Stimulated activated CD4-positive, alpha-beta T cell treated with anti-CD3 and anti-CD28 coated beads, Interleukin-1b, Interleukin-23, amount 100 ng/mL, for 24 hours (primary cell): ENCODE measurements around the gene RIBC2.
"Not testable (repeated sequence)": the region's sequence is repeated elsewhere in the genome, so short reads cannot be mapped to it uniquely, and the experiment has no call there.

Source experiments
- DNase-seq, 4 experiments: peaks; one replicate each; pipeline ENCODE4 v3.0.0-alpha.2; 2020; ENCODE audit warnings: low read depth in 4 of 4, low spot score in 1 of 4

The RIBC2 gene

DNA sequence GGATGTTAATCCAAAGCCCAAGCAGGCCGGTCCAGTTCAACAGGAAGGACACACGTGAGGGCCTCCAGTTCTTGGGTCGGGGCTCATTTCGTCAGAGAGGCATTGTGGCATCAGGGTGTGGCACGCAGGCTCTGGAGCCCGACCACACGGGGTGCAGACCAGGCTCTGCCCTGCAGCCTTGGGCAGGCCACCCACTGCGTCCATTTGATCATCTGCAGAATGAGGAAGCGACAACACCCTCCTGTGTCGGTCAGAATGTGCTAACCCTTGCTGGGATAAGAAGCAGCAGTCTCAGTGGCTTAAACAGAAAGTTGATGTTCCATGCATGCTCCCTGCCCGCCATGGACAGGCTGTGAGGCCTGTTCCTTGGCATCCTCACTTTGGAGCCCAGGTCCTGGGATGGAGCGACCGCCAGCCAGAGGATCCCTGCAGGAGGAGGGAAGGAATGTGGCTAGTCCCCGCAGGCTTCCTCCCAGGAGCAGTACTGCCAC lies 10.8 kb downstream of the RIBC2 start:
- no peak for DNase-seq

DNA sequence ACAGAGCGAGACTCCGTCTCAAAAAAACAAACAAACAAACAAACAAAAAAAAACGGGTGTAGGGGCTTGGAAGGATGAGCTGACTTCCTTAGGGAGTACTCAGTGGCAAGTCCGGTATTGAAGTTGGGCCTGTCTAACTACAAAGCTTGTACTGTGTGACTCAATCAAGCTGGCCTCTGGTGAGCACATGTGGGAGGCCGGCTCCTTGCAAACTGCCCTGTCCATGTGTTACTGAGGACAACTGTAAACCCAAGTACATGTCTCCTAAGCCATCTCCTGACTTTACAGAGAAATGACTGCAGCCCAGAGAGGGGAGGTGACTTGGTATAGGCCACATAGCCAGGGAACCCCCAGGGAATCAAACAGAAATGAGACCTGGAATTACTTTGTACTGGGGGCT lies 11.6 kb downstream of the RIBC2 start:
- no peak for DNase-seq

DNA sequence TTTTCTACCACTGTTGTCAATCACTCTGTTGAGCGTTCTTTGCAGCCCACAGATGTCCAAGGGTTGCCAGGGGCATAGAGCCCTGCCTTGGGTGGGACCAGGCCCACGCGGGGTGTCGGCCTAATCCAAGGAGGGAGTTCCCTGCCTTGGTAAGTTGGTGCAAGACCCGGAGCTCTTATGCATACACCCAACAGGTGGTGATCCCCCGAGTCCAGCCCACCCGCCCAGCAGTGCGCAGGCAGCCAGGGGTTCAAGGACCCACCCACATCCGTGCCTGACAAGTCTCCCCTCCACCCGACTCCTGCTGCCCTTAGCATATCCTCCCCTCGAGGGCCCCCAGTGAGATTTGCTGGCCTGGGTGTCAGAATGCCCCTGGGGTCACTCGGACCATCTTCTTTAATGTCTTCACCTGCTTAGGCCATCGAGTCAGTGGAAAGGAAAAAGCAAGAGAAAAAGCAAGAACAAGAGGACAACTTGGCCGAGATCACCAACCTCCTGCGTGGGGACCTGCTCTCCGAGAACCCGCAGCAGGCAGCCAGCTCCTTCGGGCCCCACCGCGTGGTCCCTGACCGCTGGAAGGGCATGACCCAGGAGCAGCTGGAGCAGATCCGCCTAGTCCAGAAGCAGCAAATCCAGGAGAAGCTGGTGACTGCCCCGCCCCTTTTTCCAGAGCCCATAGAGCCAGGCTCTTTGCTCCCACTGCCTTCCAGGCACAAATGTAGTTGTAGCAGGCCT lies 12.2 kb downstream of the RIBC2 start:
- DNase-seq, result no peak

DNA sequence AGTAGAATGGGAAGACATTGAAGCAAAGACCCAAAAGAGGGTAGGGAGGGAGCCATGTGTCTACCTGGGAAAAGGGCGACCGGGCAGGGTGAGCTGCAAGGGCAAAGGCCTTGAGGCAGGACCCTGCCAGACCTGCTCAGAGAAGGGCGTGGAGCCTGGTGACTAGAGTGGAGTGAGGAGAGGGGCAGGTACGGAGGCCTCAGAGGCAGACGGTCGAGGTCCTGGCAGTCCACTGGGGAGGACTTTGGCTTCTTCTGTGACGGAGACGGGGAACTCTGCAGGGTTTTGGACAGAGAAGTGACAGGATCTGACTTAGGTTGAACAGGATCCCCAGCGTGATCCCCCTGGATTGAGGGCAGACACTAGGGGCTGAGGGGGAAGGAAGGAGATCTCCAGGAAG lies 12.9 kb downstream of the RIBC2 start:
- no peak for DNase-seq

DNA sequence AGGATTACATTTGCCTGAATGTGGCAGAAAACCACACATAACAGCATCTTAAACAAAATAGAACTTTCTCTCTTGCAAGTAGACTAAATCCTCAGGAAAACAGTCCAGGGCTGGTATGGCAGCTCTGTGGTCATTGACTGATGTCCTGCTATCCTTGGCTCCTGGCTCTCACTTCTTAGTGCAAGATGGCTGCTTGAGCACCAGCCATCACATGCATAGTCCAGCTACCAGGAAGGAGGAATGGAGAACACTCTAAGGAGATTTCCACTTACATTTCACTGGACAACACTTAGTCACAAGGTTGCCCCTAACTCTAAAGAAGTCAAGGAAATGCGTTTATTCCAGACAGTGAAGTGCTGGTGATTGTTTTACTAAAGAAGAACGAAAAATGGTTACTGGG lies 13.6 kb downstream of the RIBC2 start:
- DNase-seq, result no peak

DNA sequence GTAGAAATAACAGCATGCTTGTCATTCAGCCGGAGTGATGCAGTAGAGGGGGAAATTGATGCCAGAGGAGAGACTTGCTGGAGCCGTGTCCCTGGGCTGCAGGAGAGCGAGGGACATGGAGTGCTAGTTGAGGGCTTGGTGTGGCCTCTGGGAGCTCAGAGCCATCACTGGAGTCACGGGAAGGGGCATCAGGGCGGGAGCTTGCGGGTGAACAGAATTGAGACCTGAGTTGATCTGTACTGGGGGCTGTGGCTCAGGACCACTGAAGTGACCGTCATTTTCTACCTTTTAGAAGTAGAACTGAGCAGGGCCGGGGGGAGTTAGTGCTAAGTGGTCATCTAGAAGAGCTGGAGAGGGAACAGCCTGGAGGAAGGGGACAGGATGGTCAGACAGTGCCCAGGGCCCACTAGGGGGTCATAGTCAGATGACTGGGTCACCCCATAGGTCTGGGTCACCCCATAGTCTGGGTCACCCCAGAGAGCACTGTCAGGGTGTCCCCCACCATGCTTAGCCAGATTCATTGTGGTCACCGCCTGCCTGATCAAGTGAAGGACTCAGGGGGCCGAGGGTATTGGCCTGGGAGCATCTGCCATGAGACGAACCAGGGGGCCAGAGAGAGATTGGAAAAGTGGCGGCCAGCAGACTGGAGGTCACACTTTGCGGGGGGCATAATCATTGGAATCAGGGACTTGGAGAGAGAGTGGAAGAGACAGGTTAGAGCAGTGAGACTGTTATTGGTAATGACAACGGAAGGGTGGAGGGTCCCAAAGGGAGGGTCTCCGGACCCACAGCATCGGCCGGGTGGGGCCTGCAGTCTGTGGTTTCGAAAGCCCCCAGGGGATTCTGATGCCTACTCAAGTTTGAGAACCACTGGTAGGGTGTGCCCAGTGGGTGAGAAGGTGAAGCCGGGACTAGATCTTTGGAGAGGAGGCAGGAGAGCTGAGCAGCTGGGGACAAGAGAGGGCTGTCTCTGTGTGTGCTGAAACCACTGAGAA lies 15.2 kb downstream of the RIBC2 start:
- DNase-seq, result no peak

DNA sequence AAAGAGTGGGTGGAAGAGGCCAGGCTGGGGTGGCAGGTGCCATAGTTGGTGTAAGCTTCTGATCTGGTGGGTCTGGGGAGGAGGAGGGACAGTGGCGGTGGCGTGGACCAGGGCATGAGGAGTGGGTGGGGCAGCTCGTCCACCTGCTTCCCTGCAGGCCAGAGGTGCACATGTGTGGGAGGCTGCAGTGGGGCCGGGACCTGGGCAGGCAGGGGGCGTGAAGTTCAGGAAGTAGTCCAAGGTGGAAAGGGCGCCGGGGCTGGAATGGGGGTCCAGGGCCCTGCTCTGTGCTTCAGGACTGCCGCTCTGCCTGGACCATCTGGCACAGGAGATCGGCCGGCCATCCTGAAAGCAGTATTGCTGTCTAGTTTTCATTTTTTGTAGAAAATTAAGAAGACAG lies 15.9 kb downstream of the RIBC2 start:
- no peak for DNase-seq

DNA sequence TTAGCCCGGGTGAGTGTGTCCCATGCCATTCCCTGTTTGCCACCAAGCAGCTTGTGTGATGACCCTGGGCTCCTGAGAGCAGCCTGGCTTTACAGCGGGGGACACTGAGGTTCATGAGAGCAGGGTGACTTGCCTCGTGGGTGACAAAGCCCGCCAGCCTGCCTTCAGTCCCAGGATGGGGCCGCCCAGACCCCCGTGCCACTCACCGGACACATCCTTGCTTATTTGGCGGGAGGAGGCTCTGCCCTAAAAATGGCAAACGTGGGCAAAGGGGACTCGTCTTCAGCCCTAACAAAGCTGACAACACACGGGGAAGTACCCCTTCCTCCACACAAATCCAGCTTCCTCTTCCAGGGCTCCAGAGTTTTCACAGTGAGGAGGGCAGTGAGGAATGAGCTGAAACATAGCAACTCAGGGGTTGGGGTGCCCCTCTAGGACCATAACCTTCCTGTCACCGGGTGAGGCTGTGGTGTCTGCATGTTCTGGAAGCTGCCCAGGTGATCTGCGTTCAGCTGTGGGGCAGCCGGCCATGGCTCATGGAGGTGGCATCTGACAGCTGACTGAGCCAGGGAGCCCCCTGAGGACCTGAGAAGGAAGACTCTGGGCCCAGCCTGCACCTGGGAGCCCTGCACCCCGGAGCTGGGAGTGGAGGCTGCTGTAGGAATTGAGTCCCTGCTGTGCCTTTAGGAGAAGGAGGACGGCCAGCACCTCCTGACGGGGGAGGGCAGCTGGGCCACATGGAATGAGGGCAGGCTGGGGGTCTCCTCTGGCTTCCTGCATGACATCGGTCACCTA lies 16.7 kb downstream of the RIBC2 start:
- DNase-seq, result no peak

DNA sequence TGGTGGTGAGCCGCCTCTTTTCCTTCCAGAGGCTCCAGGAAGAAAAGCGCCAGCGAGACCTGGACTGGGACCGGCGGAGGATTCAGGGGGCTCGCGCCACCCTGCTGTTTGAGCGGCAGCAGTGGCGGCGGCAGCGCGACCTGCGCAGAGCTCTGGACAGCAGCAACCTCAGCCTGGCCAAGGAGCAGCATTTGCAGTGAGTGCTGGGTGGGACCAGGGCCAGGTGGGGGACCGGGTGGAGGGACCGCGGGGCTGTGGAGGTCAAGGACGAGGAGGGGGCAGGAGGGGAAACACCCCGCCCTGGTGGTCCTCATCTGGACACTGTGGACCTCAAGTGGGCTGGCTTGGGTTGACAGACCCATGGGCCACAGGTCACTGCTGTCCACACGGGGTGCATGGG lies 17.4 kb downstream of the RIBC2 start:
- no peak for DNase-seq

DNA sequence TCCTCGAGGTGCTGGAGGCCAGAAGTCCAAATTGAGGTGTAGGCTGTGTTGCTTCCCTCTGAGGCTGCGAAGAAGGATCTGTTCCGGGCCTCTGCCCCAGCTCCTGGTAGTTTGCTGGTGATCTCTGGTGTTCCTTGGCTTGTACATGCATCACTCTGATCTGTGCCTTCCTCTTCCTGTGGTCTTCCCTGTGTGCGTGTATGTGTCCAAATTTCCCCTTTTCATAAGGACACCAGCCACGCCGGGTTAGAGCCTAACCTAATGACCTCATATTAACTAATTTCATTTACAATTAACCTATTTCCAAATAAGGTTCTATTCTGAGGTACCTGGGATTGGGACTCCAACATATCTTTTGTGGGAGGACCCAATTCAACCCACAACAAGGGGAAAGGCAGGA lies 21.5 kb downstream of the RIBC2 start:
- no peak for DNase-seq

DNA sequence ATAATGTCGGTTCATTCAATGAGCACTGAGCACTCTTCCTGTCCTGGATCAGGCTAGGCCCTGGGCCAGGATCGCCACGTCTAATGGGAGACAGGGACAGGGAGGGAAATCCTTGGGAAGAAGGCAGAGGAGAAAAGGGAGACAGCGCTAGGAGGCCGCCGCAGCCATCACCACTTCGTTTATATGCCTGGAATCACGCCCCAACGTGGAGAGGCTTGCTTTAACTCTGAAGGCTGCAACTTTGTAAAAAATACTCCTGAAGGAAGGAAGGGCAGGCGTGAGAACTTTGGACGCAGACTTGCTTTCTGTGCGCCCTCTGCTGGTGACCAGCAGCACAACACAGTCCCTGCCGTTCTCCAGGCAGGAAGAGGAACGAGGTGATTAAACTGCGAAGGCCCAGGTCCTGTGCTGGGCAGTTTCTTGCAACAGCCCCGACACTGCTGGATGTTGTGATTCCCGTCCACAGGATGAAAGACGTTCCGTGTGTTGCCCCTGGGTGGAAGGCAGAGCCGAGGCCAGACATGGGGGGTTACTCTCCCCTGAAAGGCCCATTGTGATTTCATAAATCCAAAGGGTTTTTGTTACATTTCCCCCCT lies 22.1 kb downstream of the RIBC2 start:
- peak; percentile 54 to 70 (median 68) for DNase-seq

DNA sequence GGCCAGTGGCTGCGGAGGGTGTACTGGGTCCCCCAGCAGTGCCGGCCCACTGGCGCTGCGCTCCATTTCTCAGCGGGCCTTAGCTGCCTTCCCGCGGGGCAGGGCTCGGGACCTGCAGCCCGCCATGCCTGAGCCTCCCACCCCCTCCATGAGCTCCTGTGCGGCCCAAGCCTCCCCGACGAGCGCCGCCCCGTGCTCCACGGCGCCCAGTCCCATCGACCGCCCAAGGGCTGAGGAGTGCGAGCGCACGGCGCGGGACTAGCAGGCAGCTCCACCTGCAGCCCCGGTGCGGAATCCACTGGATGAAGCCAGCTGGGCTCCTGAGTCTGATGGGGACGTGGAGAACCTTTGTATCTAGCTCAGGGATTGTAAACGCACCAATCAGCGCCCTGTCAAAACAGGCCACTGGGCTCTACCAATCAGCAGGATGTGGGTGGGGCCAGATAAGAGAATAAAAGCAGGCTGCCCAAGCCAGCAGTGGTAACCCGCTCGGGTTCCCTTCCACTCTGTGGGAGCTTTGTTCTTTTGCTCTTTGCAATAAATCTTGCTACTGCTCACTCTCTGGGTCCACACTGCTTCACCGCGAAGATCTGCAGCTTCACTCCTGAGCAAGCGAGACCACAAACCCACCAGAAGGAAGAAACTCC lies 23.5 kb downstream of the RIBC2 start:
- DNase-seq, result not testable (repeated sequence)

DNA sequence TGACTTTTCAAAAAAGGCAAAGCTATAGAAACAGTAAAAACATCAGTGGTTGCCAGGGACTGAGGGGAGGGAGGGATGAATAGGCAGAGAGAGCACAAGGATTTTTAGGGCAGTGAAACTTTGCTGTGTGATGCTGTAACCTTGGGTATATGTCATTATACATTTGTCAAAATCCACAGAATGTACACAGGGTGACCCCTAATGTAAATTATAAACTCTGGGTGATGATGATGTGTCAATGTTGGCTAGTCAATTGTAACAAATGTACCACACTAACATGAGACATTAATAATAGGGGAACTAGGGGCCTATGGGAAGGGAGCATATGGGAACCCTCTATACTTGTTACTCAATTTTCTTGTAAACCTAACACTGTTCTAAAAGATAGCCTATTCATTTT lies 24.8 kb downstream of the RIBC2 start:
- DNase-seq, result no peak

DNA sequence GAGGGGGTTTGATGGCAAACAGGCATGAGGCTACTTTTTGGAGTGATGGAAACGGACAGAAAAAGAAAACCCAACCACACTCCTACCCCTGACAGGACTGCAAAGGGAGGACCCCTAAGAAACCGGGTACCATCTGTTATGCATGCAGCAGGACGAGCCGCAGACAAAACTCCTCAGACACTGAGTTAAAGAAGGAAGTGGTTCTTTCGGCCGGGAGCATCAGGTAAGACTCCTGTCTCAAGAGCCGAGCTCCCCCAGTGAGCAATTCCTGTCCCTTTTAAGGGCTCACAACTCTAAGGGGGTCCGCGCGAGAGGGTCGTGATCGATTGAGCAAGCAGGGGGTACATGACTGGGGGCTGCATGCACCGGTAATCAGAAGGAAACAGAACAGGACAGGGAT lies 27.2 kb downstream of the RIBC2 start:
- not testable (repeated sequence) for DNase-seq

DNA sequence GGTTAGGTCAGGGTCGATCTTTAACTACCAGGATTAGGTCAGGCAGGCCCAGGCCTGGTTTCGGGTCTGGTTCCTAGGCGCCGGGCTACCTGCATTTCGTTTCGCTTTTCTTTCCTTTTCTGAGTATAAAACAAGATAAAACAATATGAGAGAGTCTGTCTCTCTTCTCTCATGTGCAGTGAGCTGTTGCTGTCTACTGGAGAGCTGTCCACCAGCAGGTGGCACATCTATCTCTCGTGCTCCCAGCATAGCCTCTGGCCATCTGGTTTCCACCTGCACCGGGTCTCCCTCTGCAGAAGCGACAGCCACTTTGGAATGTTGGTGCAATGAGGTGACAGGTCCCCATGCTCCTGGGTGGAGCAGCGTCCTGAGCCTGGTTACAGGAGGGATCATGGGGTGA lies 27.6 kb downstream of the RIBC2 start:
- DNase-seq, result peak in 1 of 4 experiments; percentile 8

DNA sequence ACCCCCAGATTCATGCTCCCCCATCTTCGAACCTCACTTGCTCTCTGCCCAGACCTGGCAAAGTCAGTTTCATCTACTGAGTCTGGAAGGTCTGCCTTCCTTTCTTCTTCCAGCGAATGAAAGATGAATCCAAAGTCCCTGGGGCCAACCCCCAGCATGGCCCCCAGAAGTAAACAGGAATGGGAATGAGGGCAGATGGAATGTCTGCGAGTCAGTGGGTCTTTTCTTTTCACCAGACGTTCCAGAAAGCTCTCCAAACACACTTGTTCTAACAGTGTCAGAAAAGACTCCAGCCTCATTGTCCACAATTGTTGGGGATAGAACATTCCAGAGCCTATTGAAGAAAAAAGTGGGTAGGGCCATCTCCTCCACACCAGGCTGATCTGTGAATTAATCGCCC lies 28.6 kb downstream of the RIBC2 start:
- DNase-seq, result no peak

DNA sequence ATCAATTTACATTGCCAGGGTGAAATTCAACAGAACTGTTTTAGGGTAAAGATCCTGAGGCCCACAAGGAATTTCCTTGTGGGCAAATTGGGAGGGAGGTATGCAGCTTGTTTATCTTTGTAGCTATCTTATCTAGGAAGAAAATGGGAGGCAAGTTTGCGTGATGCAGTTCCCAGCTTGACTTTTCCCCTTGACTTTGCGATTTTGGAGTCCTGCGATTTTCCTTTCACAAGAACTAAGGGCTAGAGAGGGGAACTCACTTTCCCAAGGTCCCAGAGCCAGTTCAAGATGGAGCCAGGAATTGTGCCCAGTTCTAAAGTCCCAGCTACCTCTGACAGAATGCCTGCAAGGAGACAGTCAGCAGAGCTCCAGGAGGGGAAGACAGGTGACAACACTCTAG lies 30.7 kb downstream of the RIBC2 start:
- no peak for DNase-seq

DNA sequence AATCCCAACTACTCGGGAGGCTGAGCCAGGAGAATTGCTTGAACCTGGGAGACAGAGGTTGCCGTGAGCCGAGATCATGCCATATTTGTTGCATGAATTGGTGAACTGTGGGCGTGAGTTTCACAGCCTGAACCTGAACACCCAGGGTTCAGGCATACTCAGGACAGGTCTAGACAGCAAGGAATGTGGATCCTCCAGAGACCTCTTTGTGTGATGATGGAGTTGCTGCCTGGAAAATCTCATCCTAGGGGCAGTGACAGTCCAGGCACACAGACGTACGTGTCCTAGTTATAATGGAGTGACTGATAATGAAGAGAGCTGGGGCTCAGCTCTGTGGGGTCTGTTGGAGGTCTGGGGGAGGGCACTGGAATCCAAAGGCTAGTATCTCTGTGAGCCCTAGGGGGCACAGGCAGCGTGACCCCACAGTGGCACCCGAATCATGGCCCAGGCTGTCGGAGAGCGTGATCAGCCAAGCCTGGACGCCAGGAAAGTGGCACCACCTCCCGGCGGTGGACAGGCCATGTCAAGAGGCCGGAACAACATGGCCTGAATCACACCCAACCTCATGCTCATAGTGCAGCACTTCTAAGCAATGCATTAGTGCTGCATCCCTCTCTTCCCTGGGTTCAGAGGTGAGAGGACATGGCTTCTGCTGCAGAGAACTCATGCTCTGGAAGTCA lies 31.7 kb downstream of the RIBC2 start:
- no peak for DNase-seq

DNA sequence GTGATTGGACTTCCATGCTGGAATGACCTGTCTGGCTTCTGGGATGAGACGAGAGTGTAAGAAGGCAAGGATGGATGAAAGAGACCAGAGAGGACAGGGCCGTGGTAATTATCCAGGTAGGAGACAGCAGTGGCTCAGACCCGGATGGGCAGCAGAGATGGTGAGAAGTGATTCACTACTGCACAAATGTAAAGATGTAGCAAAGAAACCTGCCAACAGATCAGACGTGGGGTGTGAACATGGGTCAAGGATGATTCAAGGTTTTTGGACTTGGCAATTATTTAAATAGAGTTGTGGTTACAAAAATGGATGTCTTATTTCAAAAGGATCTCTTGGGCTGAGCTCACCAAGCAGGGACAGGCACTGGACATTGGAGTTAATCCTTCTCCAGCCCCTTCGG lies 32.7 kb downstream of the RIBC2 start:
- no peak for DNase-seq

DNA sequence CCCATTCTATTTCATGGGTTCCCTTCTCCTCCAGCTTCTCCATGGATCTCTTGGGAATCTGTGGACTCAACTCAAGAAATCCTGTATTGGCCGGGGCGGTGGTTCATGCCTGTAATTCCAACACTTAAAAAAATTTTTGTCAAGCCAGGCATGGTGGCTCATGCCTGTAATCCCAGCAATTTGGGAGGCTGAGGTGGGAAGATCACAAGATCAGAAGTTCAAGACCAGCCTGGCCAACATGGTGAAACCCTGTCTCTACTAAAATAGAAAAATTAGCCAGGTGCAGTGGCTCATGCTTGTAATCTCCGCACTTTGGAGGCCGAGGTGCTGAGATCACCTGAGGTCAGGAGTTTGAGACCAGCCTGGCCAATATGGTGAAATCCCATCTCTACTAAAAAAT lies 34.1 kb downstream of the RIBC2 start:
- not testable (repeated sequence) for DNase-seq
